GM18858 (cell line): ENCODE data around the gene VIL1.

Experiments used
- ATAC-seq: cut with Tn5 transposase; IDR thresholded peaks from one replicate; pipeline ENCODE4 v1.9.1; 2021; ENCODE audit not compliant: unreplicated experiment

The VIL1 gene

DNA sequence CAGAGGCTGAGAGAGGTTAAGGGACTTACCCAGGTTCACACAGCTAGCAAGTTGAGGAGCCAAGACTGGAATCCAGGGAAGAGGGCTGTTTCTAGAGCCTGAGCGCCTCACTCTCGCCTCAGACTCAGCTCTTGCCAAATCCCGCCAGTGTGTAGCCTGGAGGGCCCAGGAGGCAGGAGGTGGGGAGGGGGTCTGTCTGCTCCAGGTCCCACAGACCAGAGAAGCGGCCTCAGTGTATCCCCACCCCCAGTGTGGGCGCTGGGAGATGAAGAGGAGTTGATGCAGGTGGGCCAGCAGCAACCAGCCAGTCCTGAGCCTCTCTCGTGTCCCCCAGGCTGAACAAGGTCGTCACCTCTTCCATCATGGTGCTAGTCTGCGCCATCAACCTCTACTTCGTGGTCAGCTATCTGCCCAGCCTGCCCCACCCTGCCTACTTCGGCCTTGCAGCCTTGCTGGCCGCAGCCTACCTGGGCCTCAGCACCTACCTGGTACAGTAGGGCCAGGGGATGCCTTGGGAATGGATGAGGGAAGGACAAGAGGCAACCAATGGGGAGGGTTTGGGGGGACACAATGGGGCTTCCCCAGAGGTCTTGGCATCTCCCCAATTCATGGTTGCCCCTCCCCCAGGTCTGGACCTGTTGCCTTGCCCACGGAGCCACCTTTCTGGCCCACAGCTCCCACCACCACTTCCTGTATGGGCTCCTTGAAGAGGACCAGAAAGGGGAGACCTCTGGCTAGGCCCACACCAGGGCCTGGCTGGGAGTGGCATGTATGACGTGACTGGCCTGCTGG, 24.4 kb upstream of the VIL1 start:
- ATAC-seq = no peak

DNA sequence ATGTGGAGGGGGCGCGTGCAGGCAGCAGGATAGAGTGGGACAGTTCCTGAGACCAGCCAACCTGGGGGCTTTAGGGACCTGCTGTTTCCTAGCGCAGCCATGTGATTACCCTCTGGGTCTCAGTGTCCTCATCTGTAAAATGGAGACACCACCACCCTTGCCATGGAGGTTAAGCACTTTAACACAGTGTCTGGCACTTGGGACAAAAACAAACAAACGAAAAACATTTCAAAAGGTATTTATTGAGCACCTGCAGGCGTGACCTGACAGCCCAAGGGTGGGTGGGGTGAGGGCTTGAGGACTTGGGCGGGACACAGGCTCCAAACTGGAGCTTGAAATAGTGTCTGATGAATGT, 23.9 kb upstream of the VIL1 start:
- ATAC-seq = no peak

DNA sequence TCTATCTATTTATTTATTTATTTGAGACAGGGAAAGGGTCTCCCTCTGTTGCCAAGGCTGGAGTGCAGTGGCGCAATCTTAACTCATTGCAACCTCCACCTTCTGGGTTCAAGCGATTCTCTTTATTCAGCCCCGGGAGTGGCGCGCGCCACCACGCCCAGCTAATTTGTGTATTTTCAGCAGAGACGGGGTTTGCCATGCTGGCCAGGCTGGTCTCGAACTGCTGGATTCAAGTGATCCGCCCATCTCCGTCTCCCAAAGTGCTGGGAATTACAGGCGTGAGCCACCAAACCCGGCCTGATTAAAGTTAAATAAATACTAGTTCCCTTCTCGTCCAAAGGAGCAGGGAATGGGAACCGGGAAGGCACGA, 23.5 kb upstream of the VIL1 start:
- no peak for ATAC-seq

DNA sequence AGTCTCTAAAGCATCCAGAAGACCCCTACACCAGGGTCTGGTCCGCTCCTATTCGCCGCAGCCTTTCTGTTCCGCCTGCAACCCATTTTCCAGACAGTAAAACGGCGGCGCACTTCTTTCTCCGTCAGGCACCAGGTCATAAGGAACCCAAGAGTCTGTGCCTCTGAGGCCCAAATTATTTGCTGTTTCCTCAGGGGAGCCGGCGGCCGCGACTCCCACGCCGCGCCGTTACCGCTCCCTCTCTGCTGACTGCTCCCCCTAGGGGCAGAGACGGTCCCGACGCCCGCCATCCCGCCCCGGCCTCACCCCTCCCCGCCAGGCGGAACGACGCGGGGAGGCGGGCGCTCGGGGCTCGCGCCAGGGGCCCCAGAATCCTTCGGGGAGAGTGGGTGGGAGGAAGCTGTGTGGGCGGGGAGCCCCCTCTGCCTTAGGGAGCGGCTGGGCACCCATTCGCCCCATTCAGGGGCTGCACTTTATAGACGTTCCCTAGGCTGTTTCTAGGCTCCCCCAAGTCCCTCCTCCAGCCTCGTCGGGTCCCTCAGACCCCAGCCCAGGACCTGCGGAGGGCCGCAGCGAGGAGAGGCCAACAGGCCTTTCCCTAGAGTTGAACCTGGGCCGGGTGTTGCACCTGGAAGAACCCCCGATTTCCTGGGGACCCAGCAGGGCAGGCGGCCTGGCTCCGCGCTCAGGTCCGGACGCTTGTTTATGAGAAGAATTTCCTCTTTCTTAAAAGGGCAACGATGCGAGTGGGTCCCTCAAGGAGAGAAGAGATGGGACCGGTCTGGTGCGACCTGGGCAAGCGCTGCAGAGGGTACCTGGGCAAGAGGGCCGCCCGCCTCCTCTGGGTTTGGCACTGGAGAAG, 22.9 kb upstream of the VIL1 start:
- ATAC-seq = peak; percentile 39

DNA sequence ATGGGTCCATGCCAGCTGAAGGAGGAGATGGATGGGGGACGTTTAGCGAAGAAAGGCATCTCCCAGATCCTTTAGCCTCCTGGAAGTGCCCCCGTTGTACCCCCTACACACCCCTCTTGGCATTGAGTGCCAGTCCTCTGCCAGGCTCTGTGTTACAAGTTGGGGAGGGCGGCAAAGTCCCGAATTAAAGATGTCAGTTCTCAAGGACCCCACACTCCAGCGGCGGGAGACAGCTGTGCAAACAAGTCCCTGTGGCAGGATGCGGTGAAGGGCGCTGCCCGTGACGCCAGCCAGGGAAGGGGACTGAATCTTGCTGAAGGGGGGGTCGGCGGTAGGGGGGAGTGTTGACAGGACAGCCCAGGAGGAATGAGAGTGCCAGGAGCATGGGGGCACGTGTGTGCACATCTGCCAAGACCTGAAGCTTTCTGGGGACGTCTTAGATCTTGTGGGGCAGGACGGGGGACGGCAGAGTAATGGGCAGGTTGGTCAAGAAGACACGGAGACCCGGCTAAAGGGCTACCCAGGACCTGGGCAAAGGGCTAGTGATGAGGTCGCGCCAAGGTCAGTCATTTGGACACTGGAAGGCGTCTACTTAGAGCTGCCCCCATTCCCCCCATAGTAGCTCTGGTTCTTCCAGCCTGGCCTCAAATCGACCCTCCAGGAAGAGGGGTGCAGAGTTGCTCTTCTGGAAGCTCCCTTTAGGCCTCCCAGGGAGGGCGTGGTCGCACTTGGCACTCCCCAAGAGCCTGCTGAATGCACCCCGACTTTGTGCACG, 22.0 kb upstream of the VIL1 start:
- ATAC-seq = no peak

DNA sequence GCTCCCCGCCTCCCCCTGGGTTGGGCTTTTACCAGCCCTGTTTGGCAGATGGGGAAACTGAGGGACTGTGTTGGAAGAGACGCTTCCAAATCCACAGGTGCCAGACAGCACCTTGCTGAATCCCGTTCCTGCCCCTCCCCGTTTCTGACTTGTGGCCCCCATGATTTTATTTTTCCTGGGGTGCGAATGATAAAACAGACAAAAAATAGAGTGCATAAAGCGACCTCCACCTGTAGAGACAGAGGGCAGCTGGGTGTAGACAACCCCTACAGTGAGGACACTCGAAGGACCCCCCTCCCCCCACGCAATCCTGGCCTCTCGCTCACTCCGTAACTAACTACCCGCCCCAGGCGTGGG, 21.5 kb upstream of the VIL1 start:
- no peak for ATAC-seq

DNA sequence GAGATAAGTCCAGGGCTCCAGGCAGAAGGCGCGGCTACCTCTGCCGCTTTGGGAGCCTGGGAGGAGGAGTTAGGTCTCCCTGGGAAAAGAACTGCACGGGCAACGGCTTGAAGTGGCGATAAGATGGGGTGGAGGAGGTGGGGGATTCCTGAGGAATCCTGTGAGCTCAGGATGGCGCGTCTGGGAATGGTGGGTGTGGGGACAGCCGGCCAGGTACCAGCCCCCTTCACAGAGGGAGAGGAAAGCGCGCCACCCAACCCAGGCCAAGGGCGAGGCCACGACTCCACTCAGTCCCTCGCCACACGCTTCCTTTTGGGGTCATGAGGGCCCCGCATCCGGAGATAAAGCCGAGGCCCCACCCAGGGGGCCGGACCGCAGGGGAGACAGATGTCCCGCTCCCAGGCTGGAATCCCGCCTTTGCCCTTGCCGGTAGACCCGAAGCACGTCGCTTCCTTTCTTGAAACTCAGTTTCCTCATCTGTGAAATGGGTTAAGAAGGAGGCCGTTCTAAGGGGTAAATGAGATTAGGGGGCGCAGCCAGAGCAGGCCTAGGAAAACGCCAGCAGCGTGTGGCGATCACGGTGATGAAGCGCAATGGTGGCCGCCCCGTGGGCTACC, 21.0 kb upstream of the VIL1 start:
- ATAC-seq = no peak

DNA sequence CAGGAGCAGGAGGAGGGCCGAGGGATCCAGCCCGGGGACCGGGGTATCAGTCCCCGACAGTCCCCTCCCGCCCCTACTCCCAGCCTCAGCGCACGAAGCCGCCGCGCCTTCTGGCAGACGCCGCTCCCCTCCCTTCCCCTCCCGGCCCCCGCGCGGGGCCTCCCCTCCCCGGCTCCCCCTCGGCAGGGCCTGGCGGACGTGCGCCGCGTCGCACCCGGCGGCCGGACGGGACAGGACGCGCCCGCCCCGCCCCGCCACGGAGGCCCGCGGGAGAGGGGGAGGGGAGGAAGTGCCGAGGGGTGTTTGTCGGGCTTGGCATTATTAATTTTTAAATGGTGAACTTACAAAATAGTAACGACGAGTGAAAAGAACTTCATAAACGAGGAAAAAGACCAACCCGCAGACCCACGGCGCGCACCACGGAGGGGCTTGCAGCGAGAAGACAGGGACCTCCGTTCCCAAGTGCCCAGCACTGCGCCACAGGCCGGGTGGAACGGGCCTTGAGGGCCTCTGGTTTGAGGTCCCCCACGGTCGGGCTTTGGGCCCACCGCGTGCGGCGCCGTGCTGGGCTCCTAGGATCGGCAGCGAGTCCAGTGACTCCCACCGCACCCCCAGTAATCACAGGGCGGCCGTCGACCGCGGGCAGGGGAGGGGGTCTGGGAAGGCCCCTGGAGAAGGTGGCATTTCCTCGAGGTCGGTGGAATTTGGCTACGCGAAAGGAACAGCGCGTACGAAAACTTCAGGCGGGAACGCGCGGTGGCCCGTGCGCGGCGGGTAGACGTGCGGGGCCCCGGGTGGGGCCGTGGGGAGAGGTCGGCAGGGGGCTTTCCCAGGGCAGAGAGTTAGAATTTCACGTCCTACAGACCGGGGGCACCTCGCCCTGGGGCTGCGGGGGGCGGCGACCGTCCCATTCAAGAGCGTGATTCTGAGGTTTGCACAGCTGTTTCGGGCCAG, 20.2 kb upstream of the VIL1 start:
- no peak for ATAC-seq

DNA sequence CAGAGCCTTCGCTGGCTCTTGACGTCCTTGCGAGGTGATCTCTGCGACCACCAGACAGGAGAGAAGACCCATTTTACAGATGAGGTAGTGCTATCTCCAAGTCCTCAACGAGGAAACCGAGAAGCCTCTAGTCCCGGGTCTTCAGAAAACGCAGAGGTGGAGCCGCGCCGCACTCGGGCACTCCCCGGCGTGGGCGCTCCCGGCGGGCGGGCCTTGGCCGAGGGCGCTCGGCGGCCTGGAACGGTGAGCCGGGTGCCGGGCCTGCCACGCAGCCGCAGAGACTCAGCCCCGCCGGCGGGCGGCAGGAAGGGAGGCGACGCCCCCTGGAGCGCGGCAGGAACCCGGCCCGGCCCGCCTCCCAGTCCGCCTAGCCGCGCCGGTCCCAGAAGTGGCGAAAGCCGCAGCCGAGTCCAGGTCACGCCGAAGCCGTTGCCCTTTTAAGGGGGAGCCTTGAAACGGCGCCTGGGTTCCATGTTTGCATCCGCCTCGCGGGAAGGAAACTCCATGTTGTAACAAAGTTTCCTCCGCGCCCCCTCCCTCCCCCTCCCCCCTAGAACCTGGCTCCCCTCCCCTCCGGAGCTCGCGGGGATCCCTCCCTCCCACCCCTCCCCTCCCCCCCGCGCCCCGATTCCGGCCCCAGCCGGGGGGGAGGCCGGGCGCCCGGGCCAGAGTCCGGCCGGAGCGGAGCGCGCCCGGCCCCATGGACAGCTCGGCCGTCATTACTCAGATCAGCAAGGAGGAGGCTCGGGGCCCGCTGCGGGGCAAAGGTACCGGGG, 19.3 kb upstream of the VIL1 start, which contains the start of gene CTDSP1:
Gene CTDSP1, plus strand, starts transcription at position 478 of the 776 bp plus-strand sequence. Its CDS starts 223 bp downstream, at position 701.
- peak; percentile 33 for ATAC-seq

DNA sequence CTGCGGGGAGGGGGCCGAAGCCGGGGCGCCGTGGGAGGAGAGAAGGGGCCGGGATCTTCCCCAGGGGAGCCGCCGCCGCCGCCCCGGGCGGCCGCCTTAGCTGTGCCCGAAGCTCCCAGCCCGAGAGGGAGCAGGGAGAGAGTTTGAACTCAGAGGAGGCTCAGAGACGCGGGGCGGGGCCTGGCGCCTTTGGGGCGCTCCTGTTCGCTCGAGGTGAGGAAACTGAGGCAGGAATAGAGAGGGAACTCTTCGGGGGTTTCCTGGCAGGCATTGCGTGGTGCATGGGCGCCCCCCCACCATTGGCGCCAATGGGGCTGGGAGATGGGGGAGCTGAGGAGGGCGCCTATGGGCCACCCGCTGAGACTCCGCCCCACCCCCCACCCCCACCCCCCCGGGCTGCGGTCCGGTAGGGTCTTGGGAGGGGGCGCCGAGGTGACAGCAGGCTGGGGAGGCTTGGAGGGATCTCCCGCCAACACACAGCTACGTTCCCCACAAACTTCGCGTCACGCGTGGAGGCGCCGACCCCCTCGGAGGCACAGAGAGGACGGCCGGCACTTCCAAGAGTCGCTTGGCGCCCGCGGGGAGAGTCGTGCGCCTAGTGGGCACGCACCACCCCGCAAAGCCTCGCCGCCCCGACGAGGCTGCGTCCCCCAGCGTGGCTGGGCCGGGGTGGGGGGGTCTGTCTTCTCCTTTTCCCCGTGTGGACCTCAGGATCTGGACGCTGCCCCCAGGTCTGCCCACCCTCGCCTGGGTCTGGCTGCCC, 18.6 kb upstream of the VIL1 start:
- no peak for ATAC-seq

DNA sequence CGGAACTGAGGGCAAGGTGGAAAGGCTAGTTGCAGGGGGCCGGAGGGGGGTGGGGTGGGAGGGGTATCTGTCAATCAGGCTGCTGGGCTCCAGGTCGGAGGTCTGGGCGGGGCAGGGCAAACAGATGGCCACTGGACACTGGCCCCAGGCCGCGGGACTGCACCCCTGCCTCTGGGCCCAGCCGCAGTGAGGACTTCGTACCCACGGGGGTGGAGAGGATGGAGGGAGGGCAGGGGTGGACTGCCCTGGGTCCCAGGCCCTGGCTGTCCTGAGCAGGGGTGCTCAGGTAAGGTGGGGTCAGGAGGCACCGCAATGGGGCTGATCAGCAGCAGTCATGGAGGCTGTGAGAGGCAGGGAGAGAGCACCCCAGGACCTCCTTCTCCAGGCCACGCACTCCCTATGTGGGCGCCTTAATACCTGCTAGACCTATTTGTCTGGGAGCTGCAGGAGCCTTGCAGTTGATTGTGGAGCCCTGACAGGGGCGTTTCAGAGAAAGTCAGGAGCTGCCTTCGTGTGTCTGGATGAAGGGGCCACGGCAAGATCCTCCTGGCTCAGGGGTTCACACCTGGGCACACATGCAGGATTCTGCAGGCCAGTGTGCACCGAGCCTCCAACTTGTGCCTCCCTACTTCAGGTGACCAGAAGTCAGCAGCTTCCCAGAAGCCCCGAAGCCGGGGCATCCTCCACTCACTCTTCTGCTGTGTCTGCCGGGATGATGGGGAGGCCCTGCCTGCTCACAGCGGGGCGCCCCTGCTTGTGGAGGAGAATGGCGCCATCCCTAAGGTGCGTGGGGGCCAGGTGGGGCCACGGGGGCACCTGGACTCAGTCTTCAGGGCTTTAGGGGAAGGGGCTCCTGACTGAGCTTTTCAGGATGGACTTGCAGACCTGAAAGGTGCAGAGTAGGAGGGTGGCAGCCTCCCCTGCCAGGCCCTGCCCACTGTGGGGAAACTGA, 17.7 kb upstream of the VIL1 start:
- no peak for ATAC-seq

DNA sequence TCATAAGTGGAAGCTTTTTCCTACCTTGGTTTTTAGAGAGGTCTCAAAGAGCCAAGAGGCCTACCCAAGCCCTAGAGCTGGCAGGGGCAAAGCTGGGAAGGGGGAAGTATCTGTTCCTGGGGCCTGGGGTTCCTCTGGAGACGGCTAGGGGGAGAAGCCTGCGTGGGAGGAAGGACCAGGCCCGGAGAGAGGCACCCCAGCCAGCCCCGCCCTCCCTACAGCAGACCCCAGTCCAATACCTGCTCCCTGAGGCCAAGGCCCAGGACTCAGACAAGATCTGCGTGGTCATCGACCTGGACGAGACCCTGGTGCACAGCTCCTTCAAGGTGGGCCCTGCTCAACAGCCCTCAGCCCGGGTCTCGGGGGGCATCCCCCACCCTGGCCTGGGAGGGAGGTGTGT, 17.0 kb upstream of the VIL1 start:
- ATAC-seq = no peak

DNA sequence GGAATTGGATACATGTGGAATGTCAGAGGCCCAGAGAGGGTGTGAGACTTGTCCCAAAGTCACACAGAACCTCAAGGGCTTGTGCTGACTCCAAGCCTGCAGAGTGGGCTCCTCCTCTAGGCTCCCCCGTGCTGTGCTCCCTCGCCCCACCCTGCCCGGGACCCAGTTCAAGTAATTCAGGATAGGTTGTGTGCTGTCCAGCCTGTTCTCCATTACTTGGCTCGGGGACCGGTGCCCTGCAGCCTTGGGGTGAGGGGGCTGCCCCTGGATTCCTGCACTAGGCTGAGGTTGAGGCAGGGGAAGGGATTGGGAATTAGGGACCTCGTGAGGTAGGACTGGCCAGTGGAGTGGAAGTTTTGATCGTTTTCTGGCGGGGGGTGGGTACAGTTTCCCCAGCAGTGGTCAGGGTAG, 16.4 kb upstream of the VIL1 start:
- ATAC-seq = no peak

DNA sequence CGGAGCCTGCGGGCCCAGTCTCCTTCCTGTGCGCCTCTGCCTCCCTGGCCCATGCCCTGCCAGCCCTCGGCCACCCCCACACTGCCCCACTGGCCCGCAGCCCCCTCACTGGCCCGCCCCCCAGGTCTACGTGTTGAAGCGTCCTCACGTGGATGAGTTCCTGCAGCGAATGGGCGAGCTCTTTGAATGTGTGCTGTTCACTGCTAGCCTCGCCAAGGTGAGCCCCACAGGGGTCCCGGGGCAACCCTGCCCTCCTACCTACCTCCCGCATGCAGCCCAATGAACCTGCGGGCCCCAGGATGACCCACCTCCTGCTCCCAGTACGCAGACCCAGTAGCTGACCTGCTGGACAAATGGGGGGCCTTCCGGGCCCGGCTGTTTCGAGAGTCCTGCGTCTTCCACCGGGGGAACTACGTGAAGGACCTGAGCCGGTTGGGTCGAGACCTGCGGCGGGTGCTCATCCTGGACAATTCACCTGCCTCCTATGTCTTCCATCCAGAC, 16.0 kb upstream of the VIL1 start:
- ATAC-seq = no peak

DNA sequence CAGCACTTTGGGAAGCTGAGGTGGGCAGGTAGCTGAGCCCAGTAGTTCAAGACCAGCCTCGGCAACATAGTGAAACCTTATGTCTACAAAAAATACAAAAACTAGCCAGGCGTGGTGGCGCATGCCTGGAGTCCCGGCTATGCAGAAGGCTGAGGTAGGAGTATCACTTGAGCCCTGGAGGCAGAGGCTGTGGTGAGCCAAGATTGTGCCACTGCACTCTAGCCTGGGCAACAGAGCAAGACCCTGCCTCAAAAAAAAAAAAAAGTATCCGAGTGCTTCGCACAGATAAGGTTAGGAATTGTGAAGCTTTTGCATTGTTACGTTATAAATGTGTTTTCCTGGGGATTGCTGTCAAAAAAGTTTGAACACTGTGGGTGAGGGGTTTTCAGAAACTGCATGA, 15.1 kb upstream of the VIL1 start:
- no peak for ATAC-seq

DNA sequence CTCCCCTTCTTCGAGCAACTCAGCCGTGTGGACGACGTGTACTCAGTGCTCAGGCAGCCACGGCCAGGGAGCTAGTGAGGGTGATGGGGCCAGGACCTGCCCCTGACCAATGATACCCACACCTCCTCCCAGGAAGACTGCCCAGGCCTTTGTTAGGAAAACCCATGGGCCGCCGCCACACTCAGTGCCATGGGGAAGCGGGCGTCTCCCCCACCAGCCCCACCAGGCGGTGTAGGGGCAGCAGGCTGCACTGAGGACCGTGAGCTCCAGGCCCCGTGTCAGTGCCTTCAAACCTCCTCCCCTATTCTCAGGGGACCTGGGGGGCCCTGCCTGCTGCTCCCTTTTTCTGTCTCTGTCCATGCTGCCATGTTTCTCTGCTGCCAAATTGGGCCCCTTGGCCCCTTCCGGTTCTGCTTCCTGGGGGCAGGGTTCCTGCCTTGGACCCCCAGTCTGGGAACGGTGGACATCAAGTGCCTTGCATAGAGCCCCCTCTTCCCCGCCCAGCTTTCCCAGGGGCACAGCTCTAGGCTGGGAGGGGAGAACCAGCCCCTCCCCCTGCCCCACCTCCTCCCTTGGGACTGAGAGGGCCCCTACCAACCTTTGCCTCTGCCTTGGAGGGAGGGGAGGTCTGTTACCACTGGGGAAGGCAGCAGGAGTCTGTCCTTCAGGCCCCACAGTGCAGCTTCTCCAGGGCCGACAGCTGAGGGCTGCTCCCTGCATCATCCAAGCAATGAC, 14.4 kb upstream of the VIL1 start:
- no peak for ATAC-seq
